G401.6 (cell line): Measurements from ENCODE around the gene STAT4.

ENCODE experiments used
- FAIRE-seq: peaks from 2 replicates; lab custom pipeline; 2012; peaks lifted over from hg19 to GRCh38; lab: Jason Lieb, UNC

STAT4 gene

GRCh38 chr2:191041418-191042161 is 109.2 kb downstream of the STAT4 start:
- no peak for FAIRE-seq

GRCh38 chr2:191039616-191040015 is 111.2 kb downstream of the STAT4 start:
- FAIRE-seq, result no peak

GRCh38 chr2:191038741-191039140 is 112.1 kb downstream of the STAT4 start:
- no peak for FAIRE-seq

GRCh38 chr2:191038241-191038725 is 112.5 kb downstream of the STAT4 start:
- no peak for FAIRE-seq

GRCh38 chr2:191037351-191037750 is 113.4 kb downstream of the STAT4 start:
- no peak for FAIRE-seq

- no peak for FAIRE-seq
Measured at GRCh38 chr2:191036363-191036762, 114.4 kb downstream of the STAT4 start.

GRCh38 chr2:191032588-191033429 is 118.0 kb downstream of the STAT4 start:
- no peak for FAIRE-seq

GRCh38 chr2:191031256-191031655 is 119.5 kb downstream of the STAT4 start:
- FAIRE-seq, result no peak

GRCh38 chr2:191030521-191031154 is 120.2 kb downstream of the STAT4 start:
- FAIRE-seq, result peak; percentile 46

GRCh38 chr2:191029280-191029950 is 121.4 kb downstream of the STAT4 start:
- FAIRE-seq, result no peak

- no peak for FAIRE-seq
Measured at GRCh38 chr2:191026377-191026776, 124.4 kb downstream of the STAT4 start.

GRCh38 chr2:191025135-191025534 is 125.7 kb downstream of the STAT4 start:
- no peak for FAIRE-seq

GRCh38 chr2:191023235-191023679 is 127.5 kb downstream of the STAT4 start:
- no peak for FAIRE-seq

GRCh38 chr2:191020742-191021381 is 129.9 kb downstream of the STAT4 start:
- no peak for FAIRE-seq

GRCh38 chr2:191020221-191020741 is 130.5 kb downstream of the STAT4 start:
- FAIRE-seq, result peak; percentile 92

- FAIRE-seq, result no peak
Measured at GRCh38 chr2:191019376-191019775, 131.4 kb downstream of the STAT4 start.

GRCh38 chr2:191018643-191019119 is 132.1 kb downstream of the STAT4 start:
- FAIRE-seq, result no peak

GRCh38 chr2:191018048-191018447 is 132.7 kb downstream of the STAT4 start:
- FAIRE-seq, result no peak

GRCh38 chr2:191015831-191016230 is 135.0 kb downstream of the STAT4 start:
- no peak for FAIRE-seq

- no peak for FAIRE-seq
Measured at GRCh38 chr2:191015239-191015638, 135.6 kb downstream of the STAT4 start.

GRCh38 chr2:191014653-191015020 is 136.2 kb downstream of the STAT4 start:
- FAIRE-seq, result no peak
